Spleen (tissue), 7 donors: Measurements from ENCODE around the gene CCDC80.

Source experiments
- POLR2A ChIP-seq, 3 donors: fragments of 450-650 bp; IDR thresholded peaks; one replicate each; pipeline ENCODE4 v1.5.1; 2017; ENCODE audit warnings: antibody characterized with exemption in 3 of 3, mild to moderate bottlenecking in 1 of 3
- POLR2AphosphoS5 ChIP-seq, 3 donors: sonication (generic); formaldehyde crosslinking; IDR thresholded peaks; one replicate each; pipeline ENCODE4 v1.5.1; 2017; ENCODE audit warnings: antibody characterized with exemption in 3 of 3
- TF ChIP-seq, protein P1 (sequence below), 11 experiments: fragments of 200-600 bp in 7 of 11; fragments of 450-650 bp in 4 of 11; sonication (generic) in 4 of 11; IDR thresholded peaks in 8 of 11; conservative IDR thresholded peaks in 3 of 11; 1 replicate in 7 of 11; 2 replicates in 4 of 11; pipeline versions ENCODE4 v1.4.0 to v1.8.0; 2016 to 2021; ENCODE audit warnings: antibody characterized with exemption in 11 of 11, inconsistent platforms in 4 of 11, mild to moderate bottlenecking in 1 of 11
- donor health status: DM: no; HTN: no; CAD: no; lungs with moderate emphysema.
- donor health status: DM: no; HTN: no; CAD: no.
- donor health status: DM: no; HTN: no; CAD: no.

DNA sequence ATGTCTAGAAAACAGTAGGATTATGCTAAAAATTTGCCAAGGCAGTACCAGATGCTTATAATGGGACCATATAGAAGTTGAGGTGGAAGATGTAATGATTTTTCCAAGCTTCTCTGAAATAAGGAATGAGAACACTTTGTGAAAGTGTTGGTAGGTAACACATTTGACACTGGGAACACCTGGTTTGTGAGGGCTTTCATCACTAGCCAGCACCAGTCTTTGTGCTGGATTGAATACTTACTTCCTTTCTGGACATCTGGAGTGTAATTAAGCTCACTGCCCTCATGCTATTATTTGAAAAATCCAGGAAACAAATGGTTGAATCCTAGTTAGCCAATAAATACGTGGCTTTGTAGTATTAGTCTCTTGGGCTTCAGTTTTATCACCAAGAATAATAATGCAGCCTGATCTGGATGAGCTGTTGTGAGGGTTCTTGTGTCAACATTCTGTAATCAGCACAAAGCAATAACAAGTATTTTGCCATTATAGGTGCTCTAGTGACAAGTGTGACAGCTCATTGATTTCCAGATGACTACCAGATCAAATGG is 12.9 kb downstream of the CCDC80 start:
- TF ChIP-seq, protein P1, sequence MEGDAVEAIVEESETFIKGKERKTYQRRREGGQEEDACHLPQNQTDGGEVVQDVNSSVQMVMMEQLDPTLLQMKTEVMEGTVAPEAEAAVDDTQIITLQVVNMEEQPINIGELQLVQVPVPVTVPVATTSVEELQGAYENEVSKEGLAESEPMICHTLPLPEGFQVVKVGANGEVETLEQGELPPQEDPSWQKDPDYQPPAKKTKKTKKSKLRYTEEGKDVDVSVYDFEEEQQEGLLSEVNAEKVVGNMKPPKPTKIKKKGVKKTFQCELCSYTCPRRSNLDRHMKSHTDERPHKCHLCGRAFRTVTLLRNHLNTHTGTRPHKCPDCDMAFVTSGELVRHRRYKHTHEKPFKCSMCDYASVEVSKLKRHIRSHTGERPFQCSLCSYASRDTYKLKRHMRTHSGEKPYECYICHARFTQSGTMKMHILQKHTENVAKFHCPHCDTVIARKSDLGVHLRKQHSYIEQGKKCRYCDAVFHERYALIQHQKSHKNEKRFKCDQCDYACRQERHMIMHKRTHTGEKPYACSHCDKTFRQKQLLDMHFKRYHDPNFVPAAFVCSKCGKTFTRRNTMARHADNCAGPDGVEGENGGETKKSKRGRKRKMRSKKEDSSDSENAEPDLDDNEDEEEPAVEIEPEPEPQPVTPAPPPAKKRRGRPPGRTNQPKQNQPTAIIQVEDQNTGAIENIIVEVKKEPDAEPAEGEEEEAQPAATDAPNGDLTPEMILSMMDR (IDR thresholded peaks at IDR 0.05 in 8 of 11, conservative IDR thresholded peaks at IDR 0.05 in 3 of 11): no peak
- TF ChIP-seq POLR2A (IDR thresholded peaks at IDR 0.05) (no peak), POLR2AphosphoS5 (IDR thresholded peaks at IDR 0.05) (no peak)
